Neuronal stem cell (in vitro differentiated cells): Measurements from ENCODE around the gene DNAH2.

Source experiments
- DNase-seq: peaks from one replicate; pipeline ENCODE4 v3.0.0-alpha.2; 2013; ENCODE audit warnings: low spot score
- H2AFZ ChIP-seq: one replicate; pipeline ENCODE4 v1.6.1; 2013; ENCODE audit warnings: mild to moderate bottlenecking, low read length, inconsistent platforms
- H2AK5ac ChIP-seq: 2 replicates; pipeline ENCODE4 v1.6.1; 2013; ENCODE audit warnings: low read depth, mild to moderate bottlenecking, inconsistent platforms, low read length, moderate library complexity, mixed read lengths
- H2BK120ac ChIP-seq: 2 replicates; pipeline ENCODE4 v1.6.1; 2013; ENCODE audit warnings: low read depth, mild to moderate bottlenecking, inconsistent platforms, low read length, moderate library complexity, mixed read lengths
- H2BK12ac ChIP-seq: one replicate; pipeline ENCODE4 v1.6.1; 2013; ENCODE audit warnings: low read length, inconsistent platforms
- H2BK15ac ChIP-seq: 2 replicates; pipeline ENCODE4 v1.6.1; 2013; ENCODE audit warnings: mild to moderate bottlenecking, low read length, inconsistent platforms, mixed read lengths
- H2BK5ac ChIP-seq: one replicate; pipeline ENCODE4 v1.6.1; 2013; ENCODE audit warnings: inconsistent platforms, mild to moderate bottlenecking, low read length, moderate library complexity
- H3K14ac ChIP-seq: one replicate; pipeline ENCODE4 v1.6.1; 2013; ENCODE audit warnings: low read length, inconsistent platforms
- H3K18ac ChIP-seq: 2 replicates; pipeline ENCODE4 v1.6.1; 2013; ENCODE audit warnings: low read length, inconsistent platforms
- H3K23ac ChIP-seq: 2 replicates; pipeline ENCODE4 v1.6.1; 2013; ENCODE audit warnings: low read depth, mild to moderate bottlenecking, mixed read lengths, low read length, inconsistent platforms; ENCODE audit not compliant: poor library complexity
- H3K27ac ChIP-seq: replicated peaks from 3 replicates; pipeline ENCODE4 v1.5.1; 2013; ENCODE audit warnings: low read length, inconsistent platforms
- H3K27me3 ChIP-seq, 3 experiments: 2 replicates each; pipeline ENCODE4 v1.6.1; 2013; ENCODE audit warnings: low read length in 3 of 3, mild to moderate bottlenecking in 2 of 3, inconsistent platforms in 1 of 3, low read depth in 1 of 3, mixed read lengths in 1 of 3, moderate library complexity in 1 of 3; ENCODE audit not compliant: control insufficient read depth in 3 of 3, insufficient read depth in 3 of 3
- H3K36me3 ChIP-seq, 2 donors: replicated peaks in 1 of 2; 2 replicates each; pipeline ENCODE4 v1.6.1; 2013; ENCODE audit warnings: low read length in 2 of 2; ENCODE audit not compliant: control insufficient read depth in 2 of 2, insufficient read depth in 2 of 2
- H3K4ac ChIP-seq: 2 replicates; pipeline ENCODE4 v1.6.1; 2013; ENCODE audit warnings: inconsistent platforms, mild to moderate bottlenecking, low read length, moderate library complexity
- H3K4me1 ChIP-seq, 2 donors: 1 replicate in 1 of 2; 2 replicates in 1 of 2; pipeline ENCODE4 v1.6.1; 2013; ENCODE audit warnings: low read length in 2 of 2, low read depth in 1 of 2; ENCODE audit not compliant: control insufficient read depth in 2 of 2, insufficient read depth in 1 of 2
- H3K4me2 ChIP-seq: one replicate; pipeline ENCODE4 v1.6.1; 2013; ENCODE audit warnings: mild to moderate bottlenecking, low read length, inconsistent platforms; ENCODE audit not compliant: insufficient read depth, poor library complexity, severe bottlenecking
- H3K4me3 ChIP-seq, 2 donors: 2 replicates each; pipeline ENCODE4 v1.5.1; 2013; ENCODE audit warnings: low read length in 2 of 2, mild to moderate bottlenecking in 2 of 2, inconsistent platforms in 1 of 2, moderate library complexity in 1 of 2
- H3K79me1 ChIP-seq: one replicate; pipeline ENCODE4 v1.6.1; 2013; ENCODE audit warnings: low read depth, mild to moderate bottlenecking, inconsistent platforms, low read length, moderate library complexity
- H3K9ac ChIP-seq: one replicate; pipeline ENCODE4 v1.6.1; 2013; ENCODE audit warnings: mild to moderate bottlenecking, low read depth, low read length, inconsistent platforms; ENCODE audit not compliant: poor library complexity
- H3K9me3 ChIP-seq, 2 donors: replicated peaks in 1 of 2; 2 replicates each; pipeline versions ENCODE3 to v1.6.1; 2013; ENCODE audit warnings: low read length in 2 of 2, mild to moderate bottlenecking in 2 of 2, inconsistent platforms in 1 of 2, low read depth in 1 of 2, mixed read lengths in 1 of 2, moderate library complexity in 1 of 2; ENCODE audit not compliant: control insufficient read depth in 2 of 2, insufficient read depth in 1 of 2
- H4K8ac ChIP-seq: one replicate; pipeline ENCODE4 v1.6.1; 2013; ENCODE audit warnings: low read depth, mild to moderate bottlenecking, inconsistent platforms, low read length, moderate library complexity
- H4K91ac ChIP-seq: one replicate; pipeline ENCODE4 v1.6.1; 2013; ENCODE audit warnings: low read length, low read depth, mild to moderate bottlenecking, inconsistent platforms; ENCODE audit not compliant: poor library complexity
- WGBS, 2 donors: extraction: QIAGEN DNeasy Blood & Tissue Kit; methylation state at CpG; one replicate each; pipeline ENCODE4 v1.1.7; 2013; ENCODE audit warnings: missing lambda C conversion rate in 2 of 2, mixed read lengths in 1 of 2; ENCODE audit not compliant: insufficient read length in 2 of 2, insufficient replicate concordance in 1 of 2; ENCODE audit errors: extremely low coverage in 2 of 2; 5-methylcytosine and 5-hydroxymethylcytosine counted together

DNAH2 gene

DNA sequence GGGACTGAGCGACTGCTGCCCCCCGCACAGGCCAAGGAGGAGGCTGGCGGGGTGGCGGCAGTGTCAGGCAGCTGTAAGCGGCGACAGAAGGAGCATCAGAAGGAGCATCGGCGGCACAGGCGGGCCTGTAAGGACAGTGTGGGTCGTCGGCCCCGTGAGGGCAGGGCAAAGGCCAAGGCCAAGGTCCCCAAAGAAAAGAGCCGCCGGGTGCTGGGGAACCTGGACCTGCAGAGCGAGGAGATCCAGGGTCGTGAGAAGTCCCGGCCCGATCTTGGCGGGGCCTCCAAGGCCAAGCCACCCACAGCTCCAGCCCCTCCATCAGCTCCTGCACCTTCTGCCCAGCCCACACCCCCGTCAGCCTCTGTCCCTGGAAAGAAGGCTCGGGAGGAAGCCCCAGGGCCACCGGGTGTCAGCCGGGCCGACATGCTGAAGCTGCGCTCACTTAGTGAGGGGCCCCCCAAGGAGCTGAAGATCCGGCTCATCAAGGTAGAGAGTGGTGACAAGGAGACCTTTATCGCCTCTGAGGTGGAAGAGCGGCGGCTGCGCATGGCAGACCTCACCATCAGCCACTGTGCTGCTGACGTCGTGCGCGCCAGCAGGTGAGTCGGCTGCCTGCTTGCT, 131.7 kb downstream of the DNAH2 start:
- Histone ChIP-seq H3K4me2 (no peak overlapping the region), H3K18ac (no peak overlapping the region), H2BK15ac (no peak overlapping the region), H4K8ac (no peak overlapping the region), H3K9ac (no peak overlapping the region), H4K91ac (no peak overlapping the region), H3K27me3 (peaks cover 0 to 9% (median 0%) of the 10 kb centered on the region in 3 experiments), H2BK5ac (peak overlapping the region; percentile 66), H2AK5ac (no peak overlapping the region), H3K14ac (no peak overlapping the region), H3K36me3 (peaks cover 60 to 80% of the 10 kb centered on the region in 2 donors), H3K4ac (no peak overlapping the region), H2BK120ac (no peak overlapping the region), H2BK12ac (no peak overlapping the region), H3K79me1 (peaks cover 31% of the 10 kb centered on the region), H3K23ac (peak overlapping the region; percentile 29), H3K4me1 (peaks cover 11 to 17% of the 10 kb centered on the region in 2 donors), H2AFZ (no peak overlapping the region), H3K4me3 (no peak overlapping the region), H3K27ac (no peak overlapping the region), H3K9me3 (no peaks in the 10 kb centered on the region)
- no CpG with 5 or more reads among the region's 35 CpGs for WGBS, 2 donors
- DNase-seq: no peak

DNA sequence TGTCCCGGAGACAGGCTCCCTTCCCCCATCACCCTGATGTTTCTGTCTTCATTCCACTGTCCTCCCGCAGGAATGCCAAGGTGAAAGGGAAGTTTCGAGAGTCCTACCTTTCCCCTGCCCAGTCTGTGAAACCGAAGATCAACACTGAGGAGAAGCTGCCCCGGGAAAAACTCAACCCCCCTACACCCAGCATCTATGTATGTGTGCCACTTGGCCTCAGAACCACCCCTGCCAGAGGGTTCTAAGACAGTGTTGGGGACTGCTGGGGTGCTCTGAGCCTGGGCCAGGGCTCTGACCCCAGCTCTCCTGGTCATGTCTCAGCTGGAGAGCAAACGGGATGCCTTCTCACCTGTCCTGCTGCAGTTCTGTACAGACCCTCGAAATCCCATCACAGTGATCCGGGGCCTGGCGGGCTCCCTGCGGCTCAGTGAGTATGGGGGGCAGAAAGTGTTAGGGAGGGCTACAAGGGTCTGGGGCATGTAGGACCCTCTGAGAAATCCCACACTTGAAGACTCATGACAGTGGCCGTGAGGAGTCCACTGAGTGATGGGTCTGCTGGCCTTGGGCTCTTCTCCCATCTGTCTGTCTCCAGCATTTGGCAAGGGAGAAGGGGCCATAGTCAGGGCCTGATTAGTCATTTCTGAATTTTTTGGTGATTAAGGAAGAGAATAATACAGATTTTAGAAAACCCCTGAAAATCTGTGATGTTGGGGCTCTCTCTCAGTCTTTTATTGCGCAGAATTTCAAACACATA, 132.4 kb downstream of the DNAH2 start:
- H3K4me2 ChIP-seq: no peak overlapping the region
- H2BK12ac ChIP-seq: no peak overlapping the region
- H2BK120ac ChIP-seq: no peak overlapping the region
- no peak overlapping the region for H3K27ac ChIP-seq
- no peak overlapping the region for H3K4me3 ChIP-seq
- no peak overlapping the region for H3K18ac ChIP-seq
- peaks cover 0 to 9% (median 0%) of the 10 kb centered on the region in 3 experiments for H3K27me3 ChIP-seq
- H3K23ac ChIP-seq: peak overlapping the region; percentile 29
- no peaks in the 10 kb centered on the region for H3K9me3 ChIP-seq
- no peak overlapping the region for H2AK5ac ChIP-seq
- H2BK15ac ChIP-seq: no peak overlapping the region
- H2BK5ac ChIP-seq: peak overlapping the region; percentile 66
- no peak overlapping the region for H4K8ac ChIP-seq
- H4K91ac ChIP-seq: no peak overlapping the region
- WGBS, 2 donors: no CpG with 5 or more reads among the region's 12 CpGs
- H3K4me1 ChIP-seq: peaks cover 13 to 17% of the 10 kb centered on the region in 2 donors
- peaks cover 60 to 84% of the 10 kb centered on the region in 2 donors for H3K36me3 ChIP-seq
- H3K9ac ChIP-seq: no peak overlapping the region
- H3K14ac ChIP-seq: no peak overlapping the region
- H3K4ac ChIP-seq: no peak overlapping the region
- no peak for DNase-seq
- peaks cover 28% of the 10 kb centered on the region for H3K79me1 ChIP-seq
- no peak overlapping the region for H2AFZ ChIP-seq

DNA sequence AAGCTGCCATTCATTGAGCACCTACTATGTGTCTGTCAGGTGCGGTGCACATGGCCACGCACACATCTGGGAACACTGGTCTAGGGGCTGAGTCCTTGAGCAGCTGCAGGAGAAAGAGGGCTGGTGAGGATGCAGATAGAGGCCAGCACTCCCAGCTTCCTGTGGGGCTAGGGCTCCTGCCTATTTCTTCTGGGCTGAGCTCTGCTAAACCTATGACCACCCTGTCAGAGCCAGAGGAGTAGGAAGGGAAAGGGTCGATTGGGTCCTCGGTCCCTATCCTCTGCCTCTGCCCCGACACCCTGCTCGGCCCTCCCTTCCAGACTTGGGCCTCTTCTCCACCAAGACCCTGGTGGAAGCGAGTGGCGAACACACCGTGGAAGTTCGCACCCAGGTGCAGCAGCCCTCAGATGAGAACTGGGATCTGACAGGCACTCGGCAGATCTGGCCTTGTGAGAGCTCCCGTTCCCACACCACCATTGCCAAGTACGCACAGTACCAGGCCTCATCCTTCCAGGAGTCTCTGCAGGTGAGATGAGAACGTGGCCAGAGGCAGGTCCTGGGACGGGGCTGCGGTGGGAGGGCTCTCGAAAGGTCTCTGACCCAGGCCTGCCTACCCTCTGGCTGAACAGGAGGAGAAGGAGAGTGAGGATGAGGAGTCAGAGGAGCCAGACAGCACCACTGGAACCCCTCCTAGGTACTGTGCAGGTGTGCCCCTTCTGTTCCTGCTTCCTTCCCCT, 133.3 kb downstream of the DNAH2 start:
- no peak overlapping the region for H2BK12ac ChIP-seq
- no peak overlapping the region for H4K91ac ChIP-seq
- no peak overlapping the region for H3K14ac ChIP-seq
- peaks cover 18% of the 10 kb centered on the region in 2 donors for H3K4me1 ChIP-seq
- H3K79me1 ChIP-seq: peaks cover 21% of the 10 kb centered on the region
- no peak overlapping the region for H3K23ac ChIP-seq
- peaks cover 53 to 83% of the 10 kb centered on the region in 2 donors for H3K36me3 ChIP-seq
- no peak overlapping the region for H2AK5ac ChIP-seq
- no peak overlapping the region for H2AFZ ChIP-seq
- no peak overlapping the region for H2BK15ac ChIP-seq
- no peak overlapping the region for H2BK5ac ChIP-seq
- no peak overlapping the region for H3K27ac ChIP-seq
- H4K8ac ChIP-seq: no peak overlapping the region
- no CpG with 5 or more reads among the region's 17 CpGs for WGBS, 2 donors
- no peak for DNase-seq
- H3K18ac ChIP-seq: no peak overlapping the region
- H3K9me3 ChIP-seq: no peaks in the 10 kb centered on the region
- H2BK120ac ChIP-seq: no peak overlapping the region
- peaks cover 0 to 9% (median 0%) of the 10 kb centered on the region in 3 experiments for H3K27me3 ChIP-seq
- H3K9ac ChIP-seq: peak overlapping the region; percentile 73
- no peak overlapping the region for H3K4me3 ChIP-seq
- no peak overlapping the region for H3K4ac ChIP-seq
- H3K4me2 ChIP-seq: peak overlapping the region; percentile 38
